ENCODE results near the gene ZSWIM9.

DNA sequence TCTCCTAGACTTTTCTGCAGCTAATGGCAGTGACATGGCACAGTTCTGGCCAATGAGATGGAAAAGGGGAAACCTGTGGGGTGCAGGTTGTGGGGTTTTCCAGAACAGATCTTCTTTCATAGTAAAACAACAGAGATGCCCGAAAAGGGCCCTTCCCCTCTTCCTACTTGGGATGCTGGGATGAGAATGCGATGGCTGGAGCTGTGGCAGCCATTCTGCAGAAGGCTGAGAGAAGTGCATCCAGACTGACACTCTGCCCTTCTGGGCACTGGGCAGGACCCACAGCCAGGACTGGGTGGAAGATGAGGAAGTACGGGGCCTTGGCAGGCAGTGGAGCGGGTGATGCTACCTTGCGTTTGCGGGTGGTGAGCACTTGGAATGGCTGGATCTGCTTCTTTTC, 42.9 kb upstream of the ZSWIM9 start:
- TF ChIP-seq, protein P1, sequence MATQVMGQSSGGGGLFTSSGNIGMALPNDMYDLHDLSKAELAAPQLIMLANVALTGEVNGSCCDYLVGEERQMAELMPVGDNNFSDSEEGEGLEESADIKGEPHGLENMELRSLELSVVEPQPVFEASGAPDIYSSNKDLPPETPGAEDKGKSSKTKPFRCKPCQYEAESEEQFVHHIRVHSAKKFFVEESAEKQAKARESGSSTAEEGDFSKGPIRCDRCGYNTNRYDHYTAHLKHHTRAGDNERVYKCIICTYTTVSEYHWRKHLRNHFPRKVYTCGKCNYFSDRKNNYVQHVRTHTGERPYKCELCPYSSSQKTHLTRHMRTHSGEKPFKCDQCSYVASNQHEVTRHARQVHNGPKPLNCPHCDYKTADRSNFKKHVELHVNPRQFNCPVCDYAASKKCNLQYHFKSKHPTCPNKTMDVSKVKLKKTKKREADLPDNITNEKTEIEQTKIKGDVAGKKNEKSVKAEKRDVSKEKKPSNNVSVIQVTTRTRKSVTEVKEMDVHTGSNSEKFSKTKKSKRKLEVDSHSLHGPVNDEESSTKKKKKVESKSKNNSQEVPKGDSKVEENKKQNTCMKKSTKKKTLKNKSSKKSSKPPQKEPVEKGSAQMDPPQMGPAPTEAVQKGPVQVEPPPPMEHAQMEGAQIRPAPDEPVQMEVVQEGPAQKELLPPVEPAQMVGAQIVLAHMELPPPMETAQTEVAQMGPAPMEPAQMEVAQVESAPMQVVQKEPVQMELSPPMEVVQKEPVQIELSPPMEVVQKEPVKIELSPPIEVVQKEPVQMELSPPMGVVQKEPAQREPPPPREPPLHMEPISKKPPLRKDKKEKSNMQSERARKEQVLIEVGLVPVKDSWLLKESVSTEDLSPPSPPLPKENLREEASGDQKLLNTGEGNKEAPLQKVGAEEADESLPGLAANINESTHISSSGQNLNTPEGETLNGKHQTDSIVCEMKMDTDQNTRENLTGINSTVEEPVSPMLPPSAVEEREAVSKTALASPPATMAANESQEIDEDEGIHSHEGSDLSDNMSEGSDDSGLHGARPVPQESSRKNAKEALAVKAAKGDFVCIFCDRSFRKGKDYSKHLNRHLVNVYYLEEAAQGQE (IDR thresholded peaks at IDR 0.05; ENCODE audit: insufficient read depth in 1 of 2, low read depth in 2 of 2, low read length in 2 of 2) = no peak
- no peak for TF ChIP-seq TAF1 (IDR thresholded peaks at IDR 0.05; ENCODE audit: borderline replicate concordance, insufficient read depth, low read length)
- no peak for TF ChIP-seq POLR2AphosphoS5 (IDR thresholded peaks at IDR 0.05; ENCODE audit: low read depth, low read length)

Data from PFSK-1 (cell line).